OCI-LY7 (cell line): ENCODE data around the gene NBEA. TPM values are rescaled to one million over a fixed set of nuclear protein-coding genes. Genes with fewer than 3 reads are reported as not detected.

Experiments
- BruUV-seq: library from RNA; stranded (reverse); fragments of 400-500 nt; replicated peaks from 2 replicates; lab custom pipeline; 2021; lab: Mats Ljungman, UMichigan
- CTCF ChIA-PET: fragments of 300-600 bp; sonication (Branson Sonifier 250); formaldehyde crosslinking; loops from one replicate; lab custom pipeline; 2022; ENCODE audit warnings: antibody characterized with exemption; ENCODE audit not compliant: unreplicated experiment; lab: Charles Lee
- POLR2A ChIA-PET: fragments of 300-600 bp; sonication (Branson Sonifier 250); formaldehyde crosslinking; loops from one replicate; lab custom pipeline; 2022; ENCODE audit warnings: antibody characterized with exemption; lab: Charles Lee
- DNase-seq: peaks from one replicate; pipeline ENCODE4 v3.0.0-alpha.2; 2015; ENCODE audit warnings: low spot score
- H2AFZ ChIP-seq: fragments of 200-600 bp; sonication (generic), shearing (Covaris generic); 2 replicates; pipeline ENCODE4 v1.6.1; 2014; ENCODE audit warnings: mild to moderate bottlenecking, antibody characterized with exemption, low read length, moderate library complexity
- H3K27ac ChIP-seq: fragments of 200-600 bp; sonication (generic); 2 replicates; pipeline ENCODE4 v1.5.1; 2014; ENCODE audit warnings: mixed run types, low read depth, mild to moderate bottlenecking, moderate library complexity, low read length, inconsistent platforms; ENCODE audit not compliant: poor library complexity, severe bottlenecking
- H3K36me3 ChIP-seq: fragments of 200-600 bp; sonication (generic); 2 replicates; pipeline ENCODE4 v1.6.1; 2014; ENCODE audit warnings: mild to moderate bottlenecking, antibody characterized with exemption, low read length, moderate library complexity, mixed read lengths; ENCODE audit not compliant: insufficient read depth
- H3K4me1 ChIP-seq: fragments of 200-600 bp; sonication (generic); 2 replicates; pipeline ENCODE4 v1.5.1; 2014; ENCODE audit warnings: mild to moderate bottlenecking, low read length; ENCODE audit not compliant: insufficient read depth, poor library complexity, severe bottlenecking
- H3K4me2 ChIP-seq: fragments of 200-600 bp; sonication (generic); 2 replicates; pipeline ENCODE4 v1.6.1; 2014; ENCODE audit warnings: mild to moderate bottlenecking, low read length
- H3K4me3 ChIP-seq: fragments of 200-600 bp; sonication (generic); 2 replicates; pipeline ENCODE4 v1.5.1; 2014; ENCODE audit warnings: mild to moderate bottlenecking, low read depth, low read length; ENCODE audit not compliant: poor library complexity, severe bottlenecking
- H3K79me2 ChIP-seq: fragments of 200-600 bp; sonication (generic); 2 replicates; pipeline ENCODE4 v1.6.1; 2016; ENCODE audit warnings: low read depth, mild to moderate bottlenecking, low read length, moderate library complexity, mixed read lengths; ENCODE audit not compliant: insufficient read depth
- H3K9me2 ChIP-seq: fragments of 200-600 bp; sonication (generic); 2 replicates; pipeline ENCODE4 v1.6.1; 2016; ENCODE audit warnings: mild to moderate bottlenecking, low read length, mixed read lengths; ENCODE audit not compliant: insufficient read depth
- H3K9me3 ChIP-seq: fragments of 200-600 bp; sonication (generic); 2 replicates; pipeline ENCODE4 v1.6.1; 2014; ENCODE audit warnings: mild to moderate bottlenecking, mixed run types, low read length, mixed read lengths
- H4K20me1 ChIP-seq: fragments of 200-600 bp; sonication (generic); 2 replicates; pipeline ENCODE4 v1.6.1; 2014; ENCODE audit warnings: mild to moderate bottlenecking, antibody characterized with exemption, low read length, moderate library complexity, mixed read lengths; ENCODE audit not compliant: insufficient read depth
- CTCF ChIP-seq: fragments of 200-600 bp; sonication (generic); conservative IDR thresholded peaks from 2 replicates; pipeline ENCODE4 v1.5.1; 2014; ENCODE audit warnings: mild to moderate bottlenecking, antibody characterized with exemption, low read length, moderate library complexity, mixed read lengths
- EZH2phosphoT487 ChIP-seq: fragments of 200-600 bp; sonication (generic); IDR thresholded peaks from 2 replicates; pipeline ENCODE4 v1.6.1; 2018; ENCODE audit warnings: low read depth, borderline replicate concordance, mild to moderate bottlenecking, mixed run types, antibody characterized with exemption, low read length, moderate library complexity, mixed read lengths
- intact Hi-C: fragments of 100-400 bp; cut with micrococcal nuclease; formaldehyde crosslinking; loops from one replicate; pipeline ENCODE4 v1.10.0; 2022; ENCODE audit not compliant: unreplicated experiment
- total RNA-seq, 2 experiments: library from RNA; depleted of rRNA in 1 of 2; stranded (reverse); fragments of >200 nt in 1 of 2; shearing (Covaris generic) in 1 of 2; gene quantifications; 2 replicates each; pipeline ENCODE4 v1.2.3, GENCODE V29; 2014 to 2022

The NBEA gene
- total RNA-seq, 2 experiments from 2014 or later: 3.6 to 11.0 TPM

- Histone ChIP-seq H2AFZ (no peak overlapping the region), H3K9me3 (no peaks in the 10 kb centered on the region), H3K4me1 (no peaks in the 10 kb centered on the region), H3K4me3 (no peak overlapping the region), H3K27ac (no peak overlapping the region), H4K20me1 (no peaks in the 10 kb centered on the region), H3K4me2 (no peak overlapping the region), H3K36me3 (no peaks in the 10 kb centered on the region), H3K9me2 (no peaks in the 10 kb centered on the region), H3K79me2 (no peaks in the 10 kb centered on the region)
- TF ChIP-seq EZH2phosphoT487 (no peak), CTCF (no peak)
- ChIA-PET POLR2A (interaction anchor here (0.6 kb wide), 1 partner anchor 13 kb away, joined by 3 read pairs; no protein-coding TSS in a partner anchor), CTCF (no interaction called here)
- intact Hi-C loops: no loop called here
- DNase-seq: no peak
- no TSS peak for BruUV-seq
These were observed 658.1 kb downstream of the NBEA start for GRCh38 chr13:35600137-35600536.

- BruUV-seq: no TSS peak
- Histone ChIP-seq H3K4me2 (no peak overlapping the region), H3K9me2 (no peaks in the 10 kb centered on the region), H3K36me3 (no peaks in the 10 kb centered on the region), H3K27ac (no peak overlapping the region), H2AFZ (no peak overlapping the region), H3K4me3 (no peak overlapping the region), H3K4me1 (no peaks in the 10 kb centered on the region), H3K9me3 (no peaks in the 10 kb centered on the region), H4K20me1 (no peaks in the 10 kb centered on the region), H3K79me2 (no peaks in the 10 kb centered on the region)
- CTCF ChIA-PET: no interaction called here
- intact Hi-C loops: no loop called here
- no peak for TF ChIP-seq CTCF
- TF ChIP-seq EZH2phosphoT487: no peak
- DNase-seq: no peak
- POLR2A ChIA-PET: no interaction called here
These were observed 661.7 kb downstream of the NBEA start for GRCh38 chr13:35603593-35604285.

- no peaks in the 10 kb centered on the region for H3K4me1 ChIP-seq
- H3K36me3 ChIP-seq: no peaks in the 10 kb centered on the region
- H4K20me1 ChIP-seq: no peaks in the 10 kb centered on the region
- no TSS peak for BruUV-seq
- H3K9me2 ChIP-seq: no peaks in the 10 kb centered on the region
- no peak for TF ChIP-seq EZH2phosphoT487
- H3K4me3 ChIP-seq: no peak overlapping the region
- intact Hi-C loops: no loop called here
- H3K79me2 ChIP-seq: no peaks in the 10 kb centered on the region
- CTCF ChIA-PET: no interaction called here
- POLR2A ChIA-PET: interaction anchor here (0.6 kb wide), 1 partner anchor 618 kb away, joined by 3 read pairs; no protein-coding TSS in a partner anchor
- no peak overlapping the region for H3K4me2 ChIP-seq
- no peak overlapping the region for H3K27ac ChIP-seq
- H3K9me3 ChIP-seq: no peaks in the 10 kb centered on the region
- DNase-seq: no peak
- H2AFZ ChIP-seq: no peak overlapping the region
These were observed 672.6 kb downstream of the NBEA start for GRCh38 chr13:35614666-35615065.
